ENCODE results near the gene HSD17B13. TPM values are rescaled to one million over a fixed set of nuclear protein-coding genes. Genes with fewer than 3 reads are reported as not detected.
"Not testable (repeated sequence)": the region's sequence is repeated elsewhere in the genome, so short reads cannot be mapped to it uniquely, and the experiment has no call there.

The HSD17B13 gene
- total and polyA plus RNA-seq, 4 donors, result 0.15 to 3.1 (median 0.68) TPM

DNA sequence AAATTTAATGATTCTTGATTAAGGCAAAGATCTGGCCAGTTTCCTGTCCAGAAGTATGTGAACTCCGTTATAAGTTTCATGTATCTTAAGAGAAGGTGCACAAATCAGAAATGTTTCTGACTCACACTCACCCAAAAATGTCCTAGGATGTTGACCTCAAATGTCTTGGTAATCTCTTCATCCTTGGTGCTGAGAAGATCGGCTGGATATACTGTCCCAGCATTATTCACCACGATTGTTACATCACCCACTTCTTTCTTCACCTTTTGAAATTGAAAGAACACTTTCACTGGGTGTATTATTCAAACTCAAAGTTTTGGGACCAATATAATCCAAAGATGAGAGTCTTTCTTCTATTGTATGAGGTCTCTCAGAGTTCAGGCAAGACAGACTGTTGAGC is 5.7 kb downstream of the HSD17B13 start:
- Histone ChIP-seq H3K9me3 (ENCODE audit: control insufficient read depth in 4 of 4, insufficient read depth in 3 of 4, low read length in 3 of 4) (no peaks in the 10 kb centered on the region), H3K27ac (ENCODE audit: low read depth in 1 of 2, low read length in 1 of 2) (no peak overlapping the region), H3K36me3 (ENCODE audit: control insufficient read depth in 4 of 4, insufficient read depth in 4 of 4, low read length in 4 of 4) (no peaks in the 10 kb centered on the region), H3K27me3 (ENCODE audit: control insufficient read depth in 3 of 3, insufficient read depth in 3 of 3, low read length in 2 of 3) (no peaks in the 10 kb centered on the region), H3K4me3 (no peak overlapping the region), H3K4me1 (ENCODE audit: control insufficient read depth in 5 of 5, insufficient read depth in 5 of 5, low read length in 5 of 5) (peaks cover 0 to 1% (median 0%) of the 10 kb centered on the region in 5 donors), H3K9ac (ENCODE audit: insufficient read depth in 1 of 2, low read length in 2 of 2) (no peak overlapping the region)
- ATAC-seq (ENCODE audit: insufficient read depth, low FRiP score) (no peak), DNase-seq (no peak)
- 77 to 86% methylated on average over 3 of the region's 3 CpGs for WGBS, 2 donors
- no peak for TF ChIP-seq CTCF (IDR thresholded peaks at IDR 0.05; ENCODE audit: control extremely low read depth, extremely low read depth)

- H3K4me1 ChIP-seq (ENCODE audit: control insufficient read depth in 5 of 5, insufficient read depth in 5 of 5, low read length in 5 of 5); H3K27ac ChIP-seq (ENCODE audit: low read depth in 1 of 2, low read length in 1 of 2); H3K27me3 ChIP-seq (ENCODE audit: control insufficient read depth in 3 of 3, insufficient read depth in 3 of 3, low read length in 2 of 3); H3K36me3 ChIP-seq (ENCODE audit: control insufficient read depth in 4 of 4, insufficient read depth in 4 of 4, low read length in 4 of 4); DNase-seq; H3K4me3 ChIP-seq; ATAC-seq (ENCODE audit: insufficient read depth, low FRiP score); H3K9ac ChIP-seq (ENCODE audit: insufficient read depth in 1 of 2, low read length in 2 of 2); H3K9me3 ChIP-seq (ENCODE audit: control insufficient read depth in 4 of 4, insufficient read depth in 3 of 4, low read length in 3 of 4): not testable (repeated sequence)
- 59 to 66% methylated on average over 4 of the region's 4 CpGs for WGBS, 2 donors
These were observed 7.7 kb downstream of the HSD17B13 start for GRCh38 chr4:87315000-87315399.

- Histone ChIP-seq H3K9ac (ENCODE audit: insufficient read depth in 1 of 2, low read length in 2 of 2) (no peak overlapping the region), H3K27ac (ENCODE audit: low read depth in 1 of 2, low read length in 1 of 2) (no peak overlapping the region), H3K4me1 (ENCODE audit: control insufficient read depth in 5 of 5, insufficient read depth in 5 of 5, low read length in 5 of 5) (no peaks in the 10 kb centered on the region), H3K27me3 (ENCODE audit: control insufficient read depth in 3 of 3, insufficient read depth in 3 of 3, low read length in 2 of 3) (no peaks in the 10 kb centered on the region), H3K36me3 (ENCODE audit: control insufficient read depth in 4 of 4, insufficient read depth in 4 of 4, low read length in 4 of 4) (no peaks in the 10 kb centered on the region), H3K9me3 (ENCODE audit: control insufficient read depth in 4 of 4, insufficient read depth in 3 of 4, low read length in 3 of 4) (no peaks in the 10 kb centered on the region), H3K4me3 (no peak overlapping the region)
- 84 to 97% methylated on average over 3 of the region's 3 CpGs for WGBS, 2 donors
- TF ChIP-seq CTCF (IDR thresholded peaks at IDR 0.05; ENCODE audit: control extremely low read depth, extremely low read depth), result no peak
- DNase-seq (no peak), ATAC-seq (ENCODE audit: insufficient read depth, low FRiP score) (no peak)
These were observed 8.9 kb downstream of the HSD17B13 start for GRCh38 chr4:87313756-87314155.

DNA sequence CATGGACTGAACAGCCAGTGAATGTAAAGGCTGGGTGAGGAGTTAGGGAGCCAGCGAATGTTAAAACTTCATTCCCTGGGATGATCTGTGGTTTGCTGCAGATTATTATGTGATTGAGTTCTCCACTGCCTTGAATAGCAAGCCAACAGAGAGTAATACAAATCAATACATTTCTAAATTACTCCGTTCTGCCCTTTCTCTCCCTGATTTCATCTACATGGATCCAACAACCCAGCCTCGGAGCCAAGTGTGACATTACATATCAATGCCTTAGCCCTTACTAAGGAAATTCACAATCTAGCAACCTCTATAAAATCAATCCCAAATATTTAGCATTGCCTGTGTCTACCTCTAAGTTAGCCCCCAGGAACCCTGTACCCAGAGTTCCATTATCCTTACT is 11.0 kb downstream of the HSD17B13 start:
- no peak overlapping the region for H3K4me3 ChIP-seq
- no peak overlapping the region for H3K27ac ChIP-seq (ENCODE audit: low read depth in 1 of 2, low read length in 1 of 2)
- H3K9me3 ChIP-seq (ENCODE audit: control insufficient read depth in 4 of 4, insufficient read depth in 3 of 4, low read length in 3 of 4), result no peaks in the 10 kb centered on the region
- 98% methylated on average over 3 of the region's 3 CpGs for WGBS, 2 donors
- H3K4me1 ChIP-seq (ENCODE audit: control insufficient read depth in 5 of 5, insufficient read depth in 5 of 5, low read length in 5 of 5), result no peaks in the 10 kb centered on the region
- ATAC-seq (ENCODE audit: insufficient read depth, low FRiP score) (no peak), DNase-seq (no peak)
- H3K27me3 ChIP-seq (ENCODE audit: control insufficient read depth in 3 of 3, insufficient read depth in 3 of 3, low read length in 2 of 3), result no peaks in the 10 kb centered on the region
- no peak for TF ChIP-seq CTCF (IDR thresholded peaks at IDR 0.05; ENCODE audit: control extremely low read depth, extremely low read depth)
- H3K9ac ChIP-seq (ENCODE audit: insufficient read depth in 1 of 2, low read length in 2 of 2), result no peak overlapping the region
- H3K36me3 ChIP-seq (ENCODE audit: control insufficient read depth in 4 of 4, insufficient read depth in 4 of 4, low read length in 4 of 4), result no peaks in the 10 kb centered on the region
